NCI-H446 (cell line): ENCODE data around the gene KPNA3.
"Not testable (repeated sequence)": the region's sequence is repeated elsewhere in the genome, so short reads cannot be mapped to it uniquely, and the experiment has no call there.

ENCODE experiments used
- DNase-seq, 2 experiments: peaks; one replicate each; lab custom pipeline; 2025; lab: John Stamatoyannopoulos, UW

The KPNA3 gene

GRCh38 chr13:49792550-49793324, at the start of gene KPNA3:
Gene KPNA3, minus strand, starts transcription at chr13:49792682. Its CDS starts 176 bp downstream, at chr13:49792506.
- DNase-seq = peak; percentile 83 to 94

GRCh38 chr13:49841964-49842363, 49.5 kb upstream of the KPNA3 start:
- no peak for DNase-seq

GRCh38 chr13:49840675-49841074, 48.2 kb upstream of the KPNA3 start:
- no peak for DNase-seq

- no peak for DNase-seq
Measured at GRCh38 chr13:49840266-49840665, 47.8 kb upstream of the KPNA3 start.

GRCh38 chr13:49838989-49839388, 46.5 kb upstream of the KPNA3 start:
- DNase-seq = no peak

- DNase-seq = no peak
Measured at GRCh38 chr13:49836516-49836915, 44.0 kb upstream of the KPNA3 start.

GRCh38 chr13:49833402-49833801, 40.9 kb upstream of the KPNA3 start:
- DNase-seq = no peak

- no peak for DNase-seq
Measured at GRCh38 chr13:49831455-49831854, 39.0 kb upstream of the KPNA3 start.

GRCh38 chr13:49830721-49831120, 38.2 kb upstream of the KPNA3 start:
- DNase-seq = no peak

GRCh38 chr13:49829715-49830114, 37.2 kb upstream of the KPNA3 start:
- no peak for DNase-seq

GRCh38 chr13:49828453-49828852, 36.0 kb upstream of the KPNA3 start:
- no peak for DNase-seq

- DNase-seq = no peak
Measured at GRCh38 chr13:49827891-49828290, 35.4 kb upstream of the KPNA3 start.

GRCh38 chr13:49827336-49827735, 34.9 kb upstream of the KPNA3 start:
- DNase-seq = no peak

GRCh38 chr13:49821216-49822009, 28.9 kb upstream of the KPNA3 start:
- no peak for DNase-seq

GRCh38 chr13:49820591-49821215, 28.2 kb upstream of the KPNA3 start:
- DNase-seq = no peak

GRCh38 chr13:49816047-49816446, 23.6 kb upstream of the KPNA3 start:
- not testable (repeated sequence) for DNase-seq

- no peak for DNase-seq
Measured at GRCh38 chr13:49814551-49815270, 22.2 kb upstream of the KPNA3 start.

- DNase-seq = no peak
Measured at GRCh38 chr13:49812812-49813211, 20.3 kb upstream of the KPNA3 start.

- no peak for DNase-seq
Measured at GRCh38 chr13:49811527-49811908, 19.0 kb upstream of the KPNA3 start.

GRCh38 chr13:49810567-49811526, 18.4 kb upstream of the KPNA3 start:
- DNase-seq = no peak

GRCh38 chr13:49807681-49808080, 15.2 kb upstream of the KPNA3 start:
- DNase-seq = no peak
